Stimulated activated CD4-positive, alpha-beta T cell treated with anti-CD3 and anti-CD28 coated beads, Interleukin-12 subunit alpha, Interleukin-12 subunit beta, amount 100 ng/mL, for 24 hours (primary cell): Measurements from ENCODE around the gene PPP1R36.
A peak's percentile ranks its signal among the peaks of the same experiment; 100 is the strongest.
"Not testable (repeated sequence)": the region's sequence is repeated elsewhere in the genome, so short reads cannot be mapped to it uniquely, and the experiment has no call there.

Experiments
- DNase-seq, 2 experiments: peaks; one replicate each; pipeline ENCODE4 v3.0.0-alpha.2; 2020; ENCODE audit warnings: low read depth in 2 of 2

Gene PPP1R36, protein sequence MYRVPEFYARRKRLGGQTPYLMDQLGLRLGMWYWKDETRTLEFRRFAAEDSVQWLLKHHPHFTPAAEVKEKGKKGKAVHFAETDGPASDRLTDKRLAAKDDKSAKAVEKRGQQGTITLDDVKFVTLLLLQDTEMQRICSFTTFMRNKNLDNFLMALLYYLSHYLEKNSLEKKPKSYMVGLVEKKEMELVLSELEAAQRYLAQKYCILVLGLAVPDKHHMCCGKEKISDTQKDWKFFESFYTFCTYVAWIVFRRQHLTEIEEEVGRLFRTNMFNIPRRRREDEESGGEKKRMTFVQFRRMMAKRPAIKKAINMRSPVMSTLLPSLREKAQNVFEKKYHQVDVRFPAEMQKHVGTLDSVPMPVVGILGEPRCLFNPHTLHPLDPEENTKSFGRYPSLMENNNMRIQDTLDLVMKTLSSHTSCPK

DNA sequence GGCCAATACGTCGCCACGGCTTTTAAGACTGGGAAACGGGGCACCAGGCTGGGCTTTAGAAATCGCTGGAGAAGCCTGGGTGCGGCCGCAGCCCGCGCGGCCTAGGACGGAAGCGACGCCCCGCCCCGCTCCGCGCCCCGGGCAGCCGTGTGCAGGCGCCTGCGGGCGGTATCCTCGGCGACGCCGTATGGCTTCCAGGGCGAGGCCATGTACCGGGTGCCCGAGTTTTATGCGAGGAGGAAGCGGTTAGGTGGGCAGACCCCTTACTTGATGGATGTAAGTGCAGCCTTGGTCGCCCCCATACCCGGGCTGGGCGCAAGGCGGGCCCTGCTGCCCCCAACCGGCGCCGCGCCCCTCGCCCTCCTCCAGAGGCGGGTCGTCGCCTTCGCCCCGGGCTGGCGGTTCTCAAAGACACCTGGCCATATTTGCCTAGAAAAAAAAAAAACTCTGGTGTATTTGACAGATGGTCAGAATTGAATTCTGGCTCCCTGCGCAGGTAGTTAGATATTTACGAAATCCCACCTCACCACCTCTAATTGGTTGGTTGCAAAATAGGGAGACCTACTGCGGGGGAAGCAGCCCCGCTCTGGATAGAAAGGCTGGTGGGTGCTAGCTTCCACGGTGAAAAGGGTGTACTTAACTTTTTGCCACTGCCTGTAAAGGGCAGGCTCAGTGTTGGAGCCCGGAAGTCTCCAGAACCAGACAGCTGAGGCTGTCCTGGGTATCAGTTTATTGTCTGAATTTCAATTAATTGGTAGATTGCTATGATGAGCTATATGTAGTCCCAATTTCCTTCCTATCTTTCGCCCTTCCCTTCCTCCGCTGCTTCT, at the start of gene PPP1R36:
Gene PPP1R36 (plus strand): TSS at position 171 of the 830 bp plus-strand sequence. CDS start 37 bp downstream, at position 208.
- DNase-seq, result no peak

DNA sequence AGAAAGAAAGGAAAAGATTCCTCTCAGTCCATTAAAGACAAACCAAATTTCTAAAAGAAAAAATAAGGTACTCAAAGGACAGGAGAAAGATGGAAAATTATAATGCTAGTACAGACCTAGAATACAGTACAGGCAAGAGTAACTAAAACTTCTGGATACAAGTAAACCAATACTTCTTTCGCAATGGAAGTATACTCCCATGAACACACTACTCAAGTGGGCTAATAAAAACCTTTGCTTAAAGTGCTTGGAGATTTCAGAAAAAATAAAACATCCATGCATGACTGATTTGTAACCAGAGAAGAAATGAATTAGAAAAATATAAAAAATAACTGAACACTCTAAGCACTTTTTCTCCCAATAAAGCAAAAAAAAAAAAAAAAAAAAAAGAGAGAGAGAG, 49.7 kb upstream of the PPP1R36 start:
- no peak for DNase-seq

DNA sequence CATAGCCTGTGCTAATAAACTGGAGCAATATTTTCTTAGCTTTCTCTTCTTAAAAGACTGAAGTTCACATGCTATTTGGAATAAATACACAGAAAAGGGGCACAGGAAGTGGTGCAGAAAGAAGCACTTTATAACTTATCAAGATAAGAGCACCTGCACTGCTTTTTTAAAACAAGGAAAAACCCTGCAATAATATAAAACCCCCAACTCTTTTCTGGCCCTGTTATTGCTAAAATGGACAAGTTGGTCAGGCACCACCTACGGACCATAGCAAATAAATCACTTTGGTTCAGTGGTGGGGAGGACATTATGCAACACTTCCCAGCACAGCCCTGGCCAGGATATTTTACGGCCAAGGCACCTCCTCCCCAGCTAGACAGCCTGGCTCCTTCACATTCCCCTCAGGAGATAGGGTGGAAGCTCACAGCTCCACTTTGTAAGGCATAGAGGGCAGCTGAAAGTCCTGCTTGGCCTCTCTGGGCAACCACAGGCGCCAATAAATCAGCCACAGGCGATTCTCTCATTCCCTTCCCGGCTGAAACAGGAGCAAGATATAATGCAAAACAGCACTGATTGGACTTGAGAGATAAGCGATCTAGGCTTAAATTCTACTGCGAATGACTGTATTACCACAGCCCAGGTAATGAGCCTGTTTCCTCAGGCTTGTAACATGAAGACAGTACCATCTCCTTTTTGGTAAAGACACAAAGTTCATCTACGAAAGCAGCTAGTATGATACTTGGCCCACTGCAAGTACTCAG, 48.2 kb upstream of the PPP1R36 start:
- no peak for DNase-seq

DNA sequence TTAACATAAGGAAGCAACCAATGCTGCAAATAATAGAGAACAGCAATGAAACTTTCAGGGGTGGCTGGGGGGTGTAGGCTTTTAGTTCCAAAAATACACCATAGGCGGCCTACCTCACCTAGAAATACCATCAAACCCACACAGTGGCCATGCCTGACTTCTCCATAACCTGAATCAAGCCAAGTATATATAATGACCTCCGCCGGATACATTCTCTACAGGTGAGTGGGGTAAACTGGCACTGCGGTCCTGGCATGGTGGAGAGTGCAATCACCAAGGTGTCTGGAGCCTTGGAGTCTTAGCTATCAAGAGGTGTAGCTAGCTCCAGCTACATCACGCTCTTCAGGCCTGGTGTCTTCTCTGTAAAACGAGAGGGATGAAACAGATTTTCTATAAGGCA, 47.3 kb upstream of the PPP1R36 start:
- no peak for DNase-seq

DNA sequence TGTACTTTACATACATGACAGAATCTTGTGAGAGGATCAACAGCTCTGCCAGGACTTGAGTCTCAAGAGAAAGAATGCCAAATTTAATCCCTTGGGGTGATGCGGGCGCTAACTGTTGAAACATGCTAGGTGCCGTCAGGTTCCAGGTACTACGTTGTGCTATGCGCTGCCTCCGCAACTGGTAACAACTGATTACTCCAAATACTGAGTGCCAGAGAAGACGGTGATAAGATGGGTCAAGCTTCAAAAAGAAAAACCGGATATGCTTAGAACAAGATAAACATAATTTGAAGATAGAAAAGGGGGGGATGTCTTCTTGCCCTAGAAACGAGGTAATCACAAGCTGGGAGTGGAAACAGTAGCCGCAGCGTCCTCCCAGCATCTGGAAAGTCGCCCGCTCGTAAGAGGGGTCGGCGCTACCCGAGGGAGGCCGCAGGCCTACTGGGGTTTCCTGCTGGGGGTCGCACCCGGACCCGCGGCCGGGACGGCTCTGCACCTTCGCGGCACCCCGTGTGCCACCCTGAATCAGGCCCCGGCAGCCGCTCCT, 46.8 kb upstream of the PPP1R36 start:
- peak in 1 of 2 experiments; percentile 18 for DNase-seq

DNA sequence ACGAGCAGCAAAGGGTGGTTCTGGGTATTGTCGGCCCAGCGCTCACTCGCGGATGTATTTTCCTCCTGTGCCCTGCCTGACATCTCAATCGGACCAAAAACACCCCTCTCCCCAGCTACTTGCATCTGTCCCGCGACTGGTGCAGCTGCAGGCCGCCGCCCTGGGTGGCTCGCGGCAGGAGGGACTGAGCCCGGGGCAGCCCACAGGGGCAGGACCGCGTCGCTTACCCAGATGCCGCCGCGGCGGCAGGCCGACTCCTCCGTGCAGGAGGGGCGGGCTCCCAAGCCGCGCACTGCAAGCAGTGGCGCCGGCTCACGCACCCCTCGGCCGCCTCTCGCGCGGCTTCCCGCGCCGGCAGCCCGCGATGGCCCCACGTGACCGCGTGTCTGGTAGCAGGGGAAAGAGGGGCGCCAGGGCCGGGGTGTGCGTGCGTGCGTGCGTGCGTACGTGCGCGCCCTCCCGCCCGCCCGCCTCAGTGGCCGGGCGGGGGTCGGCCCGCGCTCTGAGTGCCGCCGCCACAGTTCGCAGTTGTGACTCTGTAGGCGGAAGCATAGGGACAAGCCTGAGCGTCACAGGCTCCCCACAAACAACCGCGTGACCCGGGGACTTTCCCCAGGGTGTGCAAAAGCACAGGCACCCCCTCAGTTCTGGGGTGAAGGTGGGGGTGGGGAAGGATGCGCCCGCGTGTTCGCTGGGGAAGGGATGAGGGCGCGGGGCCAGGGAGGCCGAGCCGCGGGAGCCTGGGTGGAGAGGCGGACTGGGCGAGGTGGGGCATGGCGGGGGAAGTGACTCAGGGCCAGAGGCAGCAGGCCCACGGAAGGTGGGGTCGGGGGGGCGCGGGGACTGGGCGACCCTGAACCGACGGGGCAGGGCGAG, 46.1 kb upstream of the PPP1R36 start, which contains the start of gene ZBTB25:
Gene ZBTB25 (minus strand): TSS at position 405 of the 876 bp plus-strand sequence. CDS start 13,305 bp downstream, outside the sequence.
- peak; percentile 87 to 89 for DNase-seq

DNA sequence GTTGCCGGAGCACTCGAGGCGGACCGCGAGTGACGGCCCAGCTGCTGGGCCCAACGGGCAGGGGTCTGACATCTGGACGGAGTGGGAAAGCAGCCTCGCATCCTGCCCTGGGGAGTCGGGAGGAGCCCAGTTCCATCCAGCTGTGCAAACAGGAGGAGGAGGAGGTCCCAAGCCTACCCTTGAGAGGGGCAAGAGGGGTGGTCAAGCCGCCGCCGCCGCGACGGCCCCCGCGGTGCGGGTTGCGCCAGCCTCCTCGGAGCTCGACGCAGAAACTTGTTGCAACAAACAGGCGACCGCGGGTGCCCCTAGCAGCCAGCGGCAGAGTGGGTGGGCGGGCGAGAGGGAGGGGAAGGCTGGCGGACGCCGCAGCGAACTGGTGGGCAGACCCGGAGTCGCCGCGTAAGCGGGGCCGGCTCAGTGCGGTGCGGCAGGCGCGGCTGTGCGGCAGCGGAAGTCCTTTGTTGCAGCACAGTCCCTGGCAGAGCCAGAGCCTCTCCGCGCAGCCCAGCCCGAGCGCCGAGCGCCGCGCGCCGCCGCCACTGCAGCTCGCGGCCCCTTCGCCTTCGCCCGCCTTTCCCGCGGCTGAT, 45.4 kb upstream of the PPP1R36 start, which contains the start of gene ZBTB1:
Gene ZBTB1 (plus strand): TSS at position 461 of the 587 bp plus-strand sequence. CDS start 16,735 bp downstream, outside the sequence.
- peak; percentile 72 to 82 for DNase-seq

DNA sequence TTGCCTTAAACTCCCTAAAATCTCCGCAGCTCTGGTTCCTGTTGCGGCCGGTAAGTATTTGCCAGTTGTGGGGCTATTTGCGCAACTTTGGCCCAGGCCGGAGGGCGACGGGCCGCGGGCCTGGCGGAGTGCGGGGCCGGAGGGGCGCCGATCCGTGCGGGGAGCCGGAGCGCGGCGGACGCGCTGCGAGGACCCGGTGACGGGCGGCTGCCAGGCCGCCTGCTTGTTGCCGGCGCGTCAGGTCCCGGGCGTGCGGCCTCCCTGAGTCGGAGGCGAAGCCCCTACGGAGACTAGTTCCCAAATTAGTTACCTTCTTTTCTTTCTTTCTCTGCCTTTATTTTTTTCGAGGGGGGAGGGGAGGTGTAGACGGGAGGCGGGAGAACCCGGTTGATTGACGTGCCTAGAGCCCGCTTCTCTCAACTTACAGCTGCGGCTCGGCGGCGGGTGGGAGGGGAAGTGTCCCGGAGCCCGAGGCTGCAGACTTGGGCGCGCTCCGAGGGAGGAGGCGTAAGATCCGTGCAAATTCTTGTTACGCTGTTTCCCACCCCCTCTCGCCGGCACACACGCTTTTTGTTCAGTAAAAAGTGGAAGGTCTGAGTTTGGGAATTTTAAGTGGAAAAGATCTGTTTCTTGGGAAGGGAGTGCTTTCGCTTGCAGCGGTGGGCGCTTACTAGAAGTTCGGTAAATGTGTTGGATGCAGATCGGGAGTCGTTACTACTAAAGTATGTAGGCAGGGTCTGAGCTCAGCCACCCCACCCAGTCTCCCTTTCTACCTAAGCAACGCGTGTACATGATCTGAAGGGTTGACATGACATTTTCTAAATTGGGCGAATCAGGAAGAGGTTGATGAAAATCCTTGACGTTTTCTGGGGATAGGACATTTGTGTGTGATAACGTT, 44.6 kb upstream of the PPP1R36 start:
- DNase-seq, result peak; percentile 71 to 79

DNA sequence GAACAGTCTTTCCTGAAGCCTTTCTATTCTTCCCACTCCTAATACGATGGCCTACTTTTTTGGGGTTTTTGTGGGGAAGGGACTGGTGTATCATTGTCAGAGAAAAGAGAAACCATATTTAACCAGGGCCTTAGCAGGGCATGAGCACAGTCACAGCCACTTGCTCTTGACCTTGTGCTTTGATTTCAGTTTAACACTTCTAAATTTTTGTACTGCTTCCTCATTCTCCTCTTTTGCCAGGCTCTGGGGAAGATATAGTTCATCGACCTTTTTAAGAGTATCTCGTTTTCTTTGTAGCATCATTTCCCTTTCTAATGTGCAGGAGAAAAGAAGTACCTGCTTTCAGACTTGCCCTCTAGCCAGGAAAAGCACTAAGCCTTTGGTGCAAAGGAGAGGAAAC, 43.0 kb upstream of the PPP1R36 start:
- DNase-seq, result no peak

DNA sequence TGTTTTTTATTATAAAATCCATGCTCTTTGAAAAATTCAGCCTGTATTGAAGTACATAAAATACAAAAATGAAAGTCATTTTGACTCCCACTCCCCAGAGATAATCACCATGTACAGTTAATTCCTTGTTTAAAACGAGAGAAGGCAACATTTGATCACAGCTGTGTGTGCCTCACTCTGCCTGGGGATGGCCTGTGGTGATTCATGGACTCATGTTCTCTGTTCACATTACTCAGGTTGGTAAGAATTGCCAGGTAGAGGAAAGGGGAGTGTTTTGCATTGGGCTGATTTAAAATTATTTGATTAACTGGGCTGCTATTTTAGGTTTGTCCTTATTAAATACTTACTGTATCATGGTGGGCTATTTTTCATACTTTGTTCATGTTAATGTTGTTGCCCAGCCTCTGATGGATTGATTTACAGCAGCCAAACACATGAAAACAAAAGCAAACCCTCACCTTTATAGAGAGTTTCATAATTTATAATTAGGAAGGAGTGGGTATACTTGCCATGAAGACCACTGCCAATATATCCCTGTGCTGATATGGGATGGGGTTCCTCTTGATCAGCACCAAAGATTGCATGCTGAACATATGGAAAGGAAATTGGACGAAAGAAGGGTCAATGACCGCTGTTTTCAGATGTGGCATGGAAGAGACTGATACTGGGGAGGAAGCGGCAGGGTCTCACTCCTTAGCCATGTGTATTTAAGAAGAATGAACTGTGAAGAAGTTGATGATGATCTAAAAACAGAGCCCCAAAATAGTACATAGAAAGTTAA, 42.2 kb upstream of the PPP1R36 start:
- DNase-seq, result no peak

DNA sequence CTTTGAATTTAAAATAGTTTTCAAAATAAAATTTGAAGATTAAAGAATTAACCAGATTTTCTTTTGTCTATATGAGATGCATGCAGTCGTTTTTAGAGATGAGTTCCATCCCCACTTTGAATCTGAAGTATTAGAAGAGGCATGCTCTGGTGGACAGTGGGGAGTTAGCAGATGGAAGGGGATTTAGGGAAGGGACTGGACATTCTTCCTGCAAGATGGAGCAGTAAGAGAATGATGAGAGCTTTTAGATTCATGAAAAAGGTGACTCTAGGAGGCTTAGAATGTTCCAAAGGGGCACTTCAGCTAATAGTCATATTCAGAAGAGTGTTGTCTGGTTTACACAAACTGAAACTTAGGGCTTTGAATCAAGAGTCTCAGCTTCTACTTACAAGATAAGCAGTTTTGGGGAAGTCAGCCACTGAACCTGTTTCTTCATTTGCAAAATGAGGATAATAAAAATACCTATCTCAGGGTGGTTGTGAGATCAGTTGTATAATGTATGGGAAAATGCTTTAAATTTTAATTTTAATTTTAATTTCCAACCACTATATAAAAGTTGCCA, 41.5 kb upstream of the PPP1R36 start:
- no peak for DNase-seq

DNA sequence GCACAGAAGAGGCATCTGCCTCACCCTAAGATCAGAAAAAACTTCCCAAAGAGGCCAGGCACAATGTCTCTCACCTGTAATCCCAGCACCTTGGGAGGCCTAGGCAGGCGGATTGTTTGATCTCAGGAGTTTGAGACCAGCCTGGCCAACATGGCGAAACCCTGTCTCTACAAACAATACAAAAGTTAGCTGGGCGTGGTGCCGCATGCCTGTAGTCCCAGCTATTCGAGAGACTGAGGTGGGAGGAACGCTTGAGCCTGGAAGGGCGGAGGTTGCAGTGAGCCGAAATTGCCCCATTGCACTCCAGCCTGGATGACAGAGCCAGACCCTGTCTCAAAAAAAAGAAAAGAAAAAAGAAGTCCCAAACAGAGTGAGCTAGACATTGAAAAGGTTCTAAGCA, 40.7 kb upstream of the PPP1R36 start:
- no peak for DNase-seq

DNA sequence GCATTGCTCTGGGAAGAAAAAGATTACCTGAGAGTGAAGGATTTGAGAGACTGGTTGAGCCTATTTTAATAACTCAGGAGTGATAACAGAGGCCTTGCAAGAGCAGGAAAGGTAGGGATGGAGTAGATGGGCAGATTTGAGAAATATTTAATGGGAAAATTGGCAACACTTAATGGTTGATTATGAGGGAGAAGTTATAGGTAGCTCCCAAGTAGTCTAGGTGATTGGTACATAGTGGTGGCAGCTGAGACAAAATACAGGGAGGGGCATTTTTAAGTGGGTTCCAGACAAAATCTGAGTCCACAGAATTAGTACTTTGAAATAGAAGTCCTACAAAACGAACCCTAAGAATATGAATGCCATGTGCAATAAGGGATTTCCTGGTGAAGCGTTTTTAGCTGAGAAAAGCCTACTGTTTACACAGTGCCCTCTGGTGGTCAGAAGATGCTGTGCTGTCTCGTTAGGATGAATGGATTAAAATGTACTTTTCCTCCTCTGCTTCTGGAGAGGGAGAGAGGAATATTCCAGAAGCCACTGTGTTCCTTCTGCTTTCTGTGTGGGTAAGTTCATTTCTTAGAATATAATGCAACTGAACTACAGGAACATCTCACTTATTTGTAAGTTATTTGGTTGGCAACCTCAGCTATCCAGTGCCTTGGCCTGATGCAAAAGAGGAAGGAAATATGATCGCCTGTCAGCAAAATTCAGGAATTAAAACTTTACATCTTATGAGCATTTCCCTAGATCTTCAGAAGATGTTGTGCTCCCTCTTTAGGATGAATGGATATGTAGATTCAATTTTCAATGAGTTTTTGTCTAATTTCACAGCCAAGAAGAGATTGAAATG, 38.7 kb upstream of the PPP1R36 start:
- DNase-seq, result peak; percentile 37 to 57

DNA sequence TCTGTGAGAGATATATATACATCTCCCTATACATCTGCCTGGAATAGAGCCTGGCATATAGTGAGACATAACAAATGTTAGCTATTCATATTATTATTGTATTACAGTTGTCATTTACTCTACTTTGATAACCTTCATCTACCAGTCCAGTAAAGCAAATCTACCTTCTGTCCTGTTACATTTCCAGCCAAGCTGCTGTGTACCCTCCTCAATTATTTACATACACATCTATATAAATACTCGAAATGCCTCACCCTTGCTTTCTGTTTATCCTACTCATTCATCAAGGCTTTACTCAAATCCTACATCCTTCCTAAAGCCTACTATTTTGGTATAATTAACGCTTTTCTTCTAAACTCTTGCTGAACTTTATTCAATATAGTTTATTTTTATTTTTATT, 36.5 kb upstream of the PPP1R36 start:
- no peak for DNase-seq

DNA sequence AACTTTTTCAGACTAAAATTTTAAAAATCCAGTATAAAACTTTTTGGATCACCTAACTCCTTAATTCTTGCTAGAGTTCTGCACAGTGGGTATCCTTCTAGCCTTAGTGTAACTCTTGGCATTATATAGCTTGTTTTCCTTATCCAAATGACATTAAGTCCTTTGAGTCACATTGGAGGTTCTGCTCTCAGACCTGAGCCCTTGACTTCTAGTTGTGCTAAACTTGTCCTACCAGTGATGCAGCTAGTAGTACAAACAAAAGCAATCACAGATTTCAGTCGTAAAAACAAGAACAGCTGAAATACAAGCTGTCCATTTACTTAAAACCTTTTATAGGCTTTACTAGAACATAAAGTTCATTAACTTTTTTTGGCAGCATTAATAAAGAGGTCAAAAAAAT, 34.7 kb upstream of the PPP1R36 start:
- DNase-seq, result no peak

DNA sequence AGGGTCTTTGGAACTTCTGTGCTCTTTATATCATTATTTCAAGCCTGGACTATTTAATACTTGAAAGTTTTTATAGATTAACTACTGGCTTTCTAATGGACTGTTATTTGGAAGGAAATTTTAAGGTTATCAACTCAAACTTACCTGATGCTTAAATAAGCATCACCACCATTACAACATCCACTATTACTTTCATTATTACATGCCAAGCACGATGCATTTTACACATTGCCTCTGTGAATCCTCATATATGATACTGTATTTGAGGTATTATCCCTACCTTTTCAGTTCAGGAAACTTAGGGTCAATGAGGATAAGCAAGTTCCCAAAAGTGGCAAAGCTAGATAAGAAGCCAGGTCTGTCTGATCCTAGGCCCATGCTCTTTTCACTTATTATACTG, 32.8 kb upstream of the PPP1R36 start:
- no peak for DNase-seq

DNA sequence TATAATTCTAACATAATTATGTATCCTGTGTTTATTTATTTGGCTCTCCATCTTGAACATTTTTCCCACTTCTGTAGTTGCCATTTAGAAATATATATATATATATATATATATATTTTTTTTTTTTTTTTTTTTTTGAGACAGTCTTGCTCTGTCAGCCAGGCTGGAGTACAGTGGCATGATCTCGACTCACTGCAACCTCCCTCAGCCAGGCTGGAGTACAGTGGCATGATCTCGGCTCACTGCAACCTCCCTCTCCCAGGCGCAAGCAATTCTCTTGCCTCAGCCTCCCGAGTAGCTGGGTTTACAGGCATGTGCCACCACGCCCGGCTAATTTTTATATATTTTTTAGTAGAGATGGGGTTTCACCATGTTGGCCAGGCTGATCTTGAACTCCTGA, 32.1 kb upstream of the PPP1R36 start:
- DNase-seq, result not testable (repeated sequence)
